ENCODE measurements around the gene PITX2. TPM values are rescaled to one million over a fixed set of nuclear protein-coding genes. Genes with fewer than 3 reads are reported as not detected.

Gene PITX2
- polyA plus RNA-seq (ENCODE audit: insufficient read length in 3 of 3) = 1 to 10 TPM; 3.3 to 5.0 (median 4.3) TPM
- long read RNA-seq, donor 1, partial matches to known transcripts = 0 of 1 reads
- long read RNA-seq, donor 1, other reads (novel, unspliced or antisense) = 0 of 1 reads
- long read RNA-seq, donor 2 = 0 reads
- long read RNA-seq, donor 3, partial matches to known transcripts = 0 of 1 reads
- long read RNA-seq, donor 3, other reads (novel, unspliced or antisense) = 0 of 1 reads
- long read RNA-seq, donor 4 = 0 reads
- long read RNA-seq, donor 5 = 0 reads
- long read RNA-seq, donor 6, partial matches to known transcripts = 0 of 2 reads
- long read RNA-seq, donor 6, other reads (novel, unspliced or antisense) = 0 of 2 reads
- long read RNA-seq, donor 7, partial matches to known transcripts = 0 of 4 reads
- long read RNA-seq, donor 7, other reads (novel, unspliced or antisense) = 0 of 4 reads
- long read RNA-seq, donor 8 = 0 reads
- long read RNA-seq, donor 9, partial matches to known transcripts = 0 of 4 reads
- long read RNA-seq, donor 9, other reads (novel, unspliced or antisense) = 0 of 4 reads
- long read RNA-seq, donor 10 = 0 reads
- long read RNA-seq, donor 11 = 0 reads
- long read RNA-seq, donor 12 = 0 reads
- long read RNA-seq, donor 13 = 0 reads
- long read RNA-seq, donor 14, partial matches to known transcripts = 0 of 1 reads
- long read RNA-seq, donor 14, other reads (novel, unspliced or antisense) = 0 of 1 reads
- long read RNA-seq, donor 15 = 0 reads
- long read RNA-seq, donor 16 = 0 reads

- DNase-seq (ENCODE audit: extremely low read depth in 1 of 11, low read depth in 9 of 11, low spot score in 4 of 11) = peak in 9 of 11 donors; percentile 69 to 86 (median 78)
These were observed at the start of gene PITX2 for GRCh38 chr4:110622841-110623717. PITX2 (minus strand) TSS chr4:110623077; CDS start chr4:110622460, 617 bp downstream.

GRCh38 chr4:110671679-110672078 lies 48.8 kb upstream of the PITX2 start:
- no peak for DNase-seq (ENCODE audit: extremely low read depth in 1 of 11, low read depth in 9 of 11, low spot score in 4 of 11)

- no peak for DNase-seq (ENCODE audit: extremely low read depth in 1 of 11, low read depth in 9 of 11, low spot score in 4 of 11)
These were observed 46.8 kb upstream of the PITX2 start for GRCh38 chr4:110669663-110670062.

GRCh38 chr4:110668463-110669235 lies 45.8 kb upstream of the PITX2 start:
- DNase-seq (ENCODE audit: extremely low read depth in 1 of 11, low read depth in 9 of 11, low spot score in 4 of 11) = no peak

- DNase-seq (ENCODE audit: extremely low read depth in 1 of 11, low read depth in 9 of 11, low spot score in 4 of 11) = no peak
These were observed 44.8 kb upstream of the PITX2 start for GRCh38 chr4:110667670-110668069.

- DNase-seq (ENCODE audit: extremely low read depth in 1 of 11, low read depth in 9 of 11, low spot score in 4 of 11) = no peak
These were observed 43.2 kb upstream of the PITX2 start for GRCh38 chr4:110666030-110666429.

- DNase-seq (ENCODE audit: extremely low read depth in 1 of 11, low read depth in 9 of 11, low spot score in 4 of 11) = no peak
These were observed 41.0 kb upstream of the PITX2 start for GRCh38 chr4:110663738-110664444.

- DNase-seq (ENCODE audit: extremely low read depth in 1 of 11, low read depth in 9 of 11, low spot score in 4 of 11) = no peak
These were observed 40.3 kb upstream of the PITX2 start for GRCh38 chr4:110663206-110663605.

GRCh38 chr4:110660755-110661154 lies 37.9 kb upstream of the PITX2 start:
- DNase-seq (ENCODE audit: extremely low read depth in 1 of 11, low read depth in 9 of 11, low spot score in 4 of 11) = no peak

- no peak for DNase-seq (ENCODE audit: extremely low read depth in 1 of 11, low read depth in 9 of 11, low spot score in 4 of 11)
These were observed 31.4 kb upstream of the PITX2 start for GRCh38 chr4:110654254-110654635.

- DNase-seq (ENCODE audit: extremely low read depth in 1 of 11, low read depth in 9 of 11, low spot score in 4 of 11) = no peak
These were observed 30.7 kb upstream of the PITX2 start for GRCh38 chr4:110653321-110654253.

GRCh38 chr4:110644008-110644407 lies 21.1 kb upstream of the PITX2 start:
- DNase-seq (ENCODE audit: extremely low read depth in 1 of 11, low read depth in 9 of 11, low spot score in 4 of 11) = no peak

- no peak for DNase-seq (ENCODE audit: extremely low read depth in 1 of 11, low read depth in 9 of 11, low spot score in 4 of 11)
These were observed 20.2 kb upstream of the PITX2 start for GRCh38 chr4:110643096-110643495.

- DNase-seq (ENCODE audit: extremely low read depth in 1 of 11, low read depth in 9 of 11, low spot score in 4 of 11) = peak in 1 of 11 donors; percentile 9
These were observed 18.3 kb upstream of the PITX2 start for GRCh38 chr4:110641218-110641617.

GRCh38 chr4:110640576-110640975 lies 17.7 kb upstream of the PITX2 start:
- DNase-seq (ENCODE audit: extremely low read depth in 1 of 11, low read depth in 9 of 11, low spot score in 4 of 11) = no peak

GRCh38 chr4:110639207-110640090 lies 16.6 kb upstream of the PITX2 start:
- DNase-seq (ENCODE audit: extremely low read depth in 1 of 11, low read depth in 9 of 11, low spot score in 4 of 11) = peak in 1 of 11 donors; percentile 6
